Neural cell (in vitro differentiated cells): ENCODE data around the gene MYO1D.

ENCODE experiments used
- CTCF ChIP-seq: fragments of 450-650 bp; IDR thresholded peaks from 2 replicates; pipeline ENCODE4 v1.5.1; 2014; ENCODE audit warnings: antibody characterized with exemption, mild to moderate bottlenecking, moderate library complexity; ENCODE audit not compliant: poor library complexity, severe bottlenecking
- EP300 ChIP-seq: fragments of 450-650 bp; conservative IDR thresholded peaks from 2 replicates; pipeline ENCODE4 v1.6.1; 2014; ENCODE audit warnings: antibody characterized with exemption, mild to moderate bottlenecking, moderate library complexity; ENCODE audit not compliant: poor library complexity, severe bottlenecking
- EZH2 ChIP-seq: fragments of 200-600, 300-800 bp; shearing (Covaris generic), sonication (generic); IDR thresholded peaks from 2 replicates; pipeline ENCODE4 v1.6.1; 2014; ENCODE audit warnings: antibody characterized with exemption, low read length, borderline replicate concordance, mild to moderate bottlenecking; ENCODE audit not compliant: insufficient read depth, poor library complexity, severe bottlenecking
- MXI1 ChIP-seq: fragments of 450-650 bp; conservative IDR thresholded peaks from 2 replicates; pipeline ENCODE4 v1.6.1; 2014; ENCODE audit warnings: antibody characterized with exemption, mild to moderate bottlenecking; ENCODE audit not compliant: poor library complexity, severe bottlenecking
- POLR2AphosphoS5 ChIP-seq: IDR thresholded peaks from 2 replicates; pipeline ENCODE4 v1.6.1; 2012
- RAD21 ChIP-seq: fragments of 450-650 bp; conservative IDR thresholded peaks from 2 replicates; pipeline ENCODE4 v1.6.1; 2014; ENCODE audit warnings: antibody characterized with exemption, mild to moderate bottlenecking, moderate library complexity
- REST ChIP-seq: IDR thresholded peaks from 2 replicates; pipeline ENCODE4 v1.6.1; 2012; ENCODE audit warnings: borderline replicate concordance
- SMC3 ChIP-seq: fragments of 450-650 bp; conservative IDR thresholded peaks from 2 replicates; pipeline ENCODE4 v1.6.1; 2014; ENCODE audit warnings: antibody characterized with exemption, mild to moderate bottlenecking, moderate library complexity; ENCODE audit not compliant: poor library complexity
- TAF1 ChIP-seq: IDR thresholded peaks from 2 replicates; pipeline ENCODE4 v1.6.1; 2012; ENCODE audit warnings: low read depth

- TF ChIP-seq EP300: no peak
- no peak for TF ChIP-seq CTCF
- no peak for TF ChIP-seq TAF1
- no peak for TF ChIP-seq RAD21
- TF ChIP-seq POLR2AphosphoS5: no peak
- no peak for TF ChIP-seq MXI1
- no peak for TF ChIP-seq EZH2
- TF ChIP-seq REST: no peak
- no peak for TF ChIP-seq SMC3
These were observed 17.3 kb upstream of the MYO1D start for GRCh38 chr17:32894245-32894644.
